AG04450 (cell line): Measurements from ENCODE around the gene IRX2. TPM values are rescaled to one million over a fixed set of nuclear protein-coding genes. Genes with fewer than 3 reads are reported as not detected.

ENCODE experiments used
- CTCF ChIA-PET: fragments of 300-600, 350-600 bp; formaldehyde crosslinking; extraction: SDS; loops from one replicate; lab custom pipeline; 2022; ENCODE audit warnings: antibody characterized with exemption, inconsistent platforms; lab: Charles Lee
- POLR2A ChIA-PET: fragments of 350-600 bp; formaldehyde crosslinking; extraction: SDS; loops from one replicate; lab custom pipeline; 2021; ENCODE audit warnings: antibody characterized with exemption, inconsistent platforms; lab: Yijun Ruan, JAX
- DNase-seq: peaks from one replicate; pipeline ENCODE4 v3.0.0-alpha.2; 2011; ENCODE audit warnings: low read depth, low spot score
- H3K27ac ChIP-seq: one replicate; pipeline ENCODE4 v1.5.1; 2012; ENCODE audit warnings: low read depth, low read length, control low read depth
- H3K27me3 ChIP-seq: one replicate; pipeline ENCODE4 v1.6.0; 2012; ENCODE audit warnings: low read length; ENCODE audit not compliant: control insufficient read depth, insufficient read depth
- H3K4me3 ChIP-seq: 2 replicates; pipeline ENCODE4 v1.5.1; 2011; ENCODE audit warnings: mild to moderate bottlenecking, low read depth, low read length, control low read depth
- H3K9me3 ChIP-seq: 2 replicates; pipeline ENCODE4 v1.5.1; 2012; ENCODE audit warnings: low read length; ENCODE audit not compliant: control insufficient read depth, insufficient read depth
- CTCF ChIP-seq: IDR thresholded peaks from 2 replicates; pipeline ENCODE4 v1.5.1; 2011; ENCODE audit warnings: low read depth, low read length, control low read depth, inconsistent platforms
- polyA plus RNA-seq: library from polyadenylated mRNA; depleted of rRNA; stranded (reverse); fragments of >200 nt; gene quantifications from 2 replicates; pipeline ENCODE4 v1.2.3, GENCODE V29; 2011

Gene IRX2
- polyA plus RNA-seq, 1 experiment = not detected

- Histone ChIP-seq H3K27ac (no peak overlapping the region), H3K9me3 (peaks cover 4% of the 10 kb centered on the region; the same call in 1 of the 2 replicates), H3K27me3 (peaks cover 41% of the 10 kb centered on the region), H3K4me3 (no peak overlapping the region)
- no peak for DNase-seq
- ChIA-PET POLR2A (no interaction called here), CTCF (no interaction called here)
- no peak for TF ChIP-seq CTCF
Observed at GRCh38 chr5:2756211-2757152, 5.0 kb upstream of the IRX2 start.

GRCh38 chr5:2755681-2756171 lies 4.2 kb upstream of the IRX2 start:
- Histone ChIP-seq H3K27me3 (peaks cover 41% of the 10 kb centered on the region), H3K9me3 (peaks cover 4% of the 10 kb centered on the region; the same call in 1 of the 2 replicates), H3K27ac (no peak overlapping the region), H3K4me3 (no peak overlapping the region)
- no peak for TF ChIP-seq CTCF
- ChIA-PET CTCF (no interaction called here), POLR2A (no interaction called here)
- no peak for DNase-seq

- POLR2A ChIA-PET = no interaction called here
- TF ChIP-seq CTCF = no peak
Observed at GRCh38 chr5:2755076-2755680, 3.7 kb upstream of the IRX2 start.

GRCh38 chr5:2754581-2755075 lies 3.2 kb upstream of the IRX2 start:
- ChIA-PET POLR2A (no interaction called here), CTCF (no interaction called here)
- Histone ChIP-seq H3K27me3 (peaks cover 51% of the 10 kb centered on the region), H3K27ac (no peak overlapping the region), H3K4me3 (no peak overlapping the region), H3K9me3 (peaks cover 11% of the 10 kb centered on the region; the same call in 1 of the 2 replicates)
- TF ChIP-seq CTCF = no peak
- DNase-seq = no peak

More at GRCh38 chr5:2755076-2755680, 3.7 kb upstream of the IRX2 start:
- CTCF ChIA-PET = no interaction called here
- no peak overlapping the region for H3K4me3 ChIP-seq
- H3K27me3 ChIP-seq = peaks cover 46% of the 10 kb centered on the region
- no peak overlapping the region for H3K27ac ChIP-seq
- no peak for DNase-seq
- peaks cover 9% of the 10 kb centered on the region; the same call in 1 of the 2 replicates for H3K9me3 ChIP-seq
